ENCODE data around the gene HEATR5B. TPM values are rescaled to one million over a fixed set of nuclear protein-coding genes. Genes with fewer than 3 reads are reported as not detected.

Gene HEATR5B
- polyA plus RNA-seq, 1 donor (not counting 4 experiments of a cell fraction or from before 2014, with no cell fraction given), result 21.1 TPM

GRCh38 chr2:37029758-37030157 lies 54.4 kb downstream of the HEATR5B start:
- H3K36me3 ChIP-seq (ENCODE audit: control insufficient read depth in 2 of 2, extremely low read depth in 1 of 2, insufficient read depth in 2 of 2, low read length in 2 of 2), result peaks cover 6 to 9% of the 10 kb centered on the region in 2 experiments
- dilution Hi-C loops (cut with MboI; ENCODE audit: extremely low pct_ligation_motif_present, low sequenced_read_pairs), result no loop called here
- no peak overlapping the region for H3K4me2 ChIP-seq (ENCODE audit: control insufficient read depth, extremely low read depth, insufficient read depth, low read depth, low read length)
- no peaks in the 10 kb centered on the region for H4K20me1 ChIP-seq (ENCODE audit: control insufficient read depth, extremely low read depth, insufficient read depth, low read length)
- H2AFZ ChIP-seq (ENCODE audit: control insufficient read depth, low read length), result no peak overlapping the region
- TF ChIP-seq EZH2 (IDR thresholded peaks at IDR 0.05; ENCODE audit: low read length), result no peak
- TF ChIP-seq CTCF (optimal IDR thresholded peaks at IDR 0.05 in 1 of 3, IDR thresholded peaks at IDR 0.05 in 1 of 3, conservative IDR thresholded peaks at IDR 0.05 in 1 of 3; ENCODE audit: extremely low read depth in 1 of 3, insufficient read depth in 2 of 3, low read length in 3 of 3), result no peak
- H3K27ac ChIP-seq (ENCODE audit: control insufficient read depth, insufficient read depth, low read length), result no peak overlapping the region
- no peaks in the 10 kb centered on the region for H3K4me1 ChIP-seq (ENCODE audit: control insufficient read depth, extremely low read depth, insufficient read depth, low read length)
- no peak overlapping the region for H3K4me3 ChIP-seq (ENCODE audit: control insufficient read depth in 2 of 3, extremely low read depth in 1 of 3, insufficient read depth in 2 of 3, low read depth in 1 of 3, low read length in 3 of 3)
- no peaks in the 10 kb centered on the region for H3K27me3 ChIP-seq (ENCODE audit: control insufficient read depth, extremely low read depth, insufficient read depth, low read length)
- H3K9me3 ChIP-seq (ENCODE audit: control insufficient read depth, low read depth, low read length), result no peaks in the 10 kb centered on the region
- H3K9me1 ChIP-seq (ENCODE audit: control insufficient read depth, extremely low read depth, insufficient read depth, low read length), result no peaks in the 10 kb centered on the region
- no peak for DNase-seq (ENCODE audit: low read depth, low spot score)
- H3K79me2 ChIP-seq (ENCODE audit: control insufficient read depth, insufficient read depth, low read length), result no peaks in the 10 kb centered on the region
- FAIRE-seq, result no peak
- no peak overlapping the region for H3K9ac ChIP-seq (ENCODE audit: control insufficient read depth, extremely low read depth, insufficient read depth, low read length)

GRCh38 chr2:37026050-37026449 lies 58.1 kb downstream of the HEATR5B start:
- dilution Hi-C loops (cut with MboI; ENCODE audit: extremely low pct_ligation_motif_present, low sequenced_read_pairs), result no loop called here
- Histone ChIP-seq H3K4me2 (ENCODE audit: control insufficient read depth, extremely low read depth, insufficient read depth, low read depth, low read length) (no peak overlapping the region), H3K4me1 (ENCODE audit: control insufficient read depth, extremely low read depth, insufficient read depth, low read length) (no peaks in the 10 kb centered on the region), H3K27me3 (ENCODE audit: control insufficient read depth, extremely low read depth, insufficient read depth, low read length) (no peaks in the 10 kb centered on the region), H3K9ac (ENCODE audit: control insufficient read depth, extremely low read depth, insufficient read depth, low read length) (no peak overlapping the region), H3K79me2 (ENCODE audit: control insufficient read depth, insufficient read depth, low read length) (no peaks in the 10 kb centered on the region), H3K9me3 (ENCODE audit: control insufficient read depth, low read depth, low read length) (no peaks in the 10 kb centered on the region), H3K4me3 (ENCODE audit: control insufficient read depth in 2 of 3, extremely low read depth in 1 of 3, insufficient read depth in 2 of 3, low read depth in 1 of 3, low read length in 3 of 3) (no peak overlapping the region), H4K20me1 (ENCODE audit: control insufficient read depth, extremely low read depth, insufficient read depth, low read length) (no peaks in the 10 kb centered on the region), H3K36me3 (ENCODE audit: control insufficient read depth in 2 of 2, extremely low read depth in 1 of 2, insufficient read depth in 2 of 2, low read length in 2 of 2) (peaks cover 8 to 12% of the 10 kb centered on the region in 2 experiments), H3K9me1 (ENCODE audit: control insufficient read depth, extremely low read depth, insufficient read depth, low read length) (no peaks in the 10 kb centered on the region), H3K27ac (ENCODE audit: control insufficient read depth, insufficient read depth, low read length) (no peak overlapping the region), H2AFZ (ENCODE audit: control insufficient read depth, low read length) (no peak overlapping the region)
- DNase-seq (ENCODE audit: low read depth, low spot score) (no peak), FAIRE-seq (no peak)
- TF ChIP-seq CTCF (optimal IDR thresholded peaks at IDR 0.05 in 1 of 3, IDR thresholded peaks at IDR 0.05 in 1 of 3, conservative IDR thresholded peaks at IDR 0.05 in 1 of 3; ENCODE audit: extremely low read depth in 1 of 3, insufficient read depth in 2 of 3, low read length in 3 of 3) (peak in 2 of 3 experiments; percentile 12 to 27), EZH2 (IDR thresholded peaks at IDR 0.05; ENCODE audit: low read length) (no peak)
